Measurements from ENCODE around the gene RBBP5.

GRCh38 chr1:205118752-205119151, 3.0 kb downstream of the RBBP5 start:
- TF ChIP-seq CTCF (IDR thresholded peaks at IDR 0.05) (no peak), POLR2AphosphoS5 (IDR thresholded peaks at IDR 0.05) (no peak), POLR2A (IDR thresholded peaks at IDR 0.05) (no peak)

Measured in prostate gland (tissue), 2 donors.